Measurements from ENCODE around the gene ASIC5. TPM values are rescaled to one million over a fixed set of nuclear protein-coding genes. Genes with fewer than 3 reads are reported as not detected.
"Not testable (repeated sequence)": the region's sequence is repeated elsewhere in the genome, so short reads cannot be mapped to it uniquely, and the experiment has no call there.

ASIC5 gene
- total RNA-seq, 4 donors from 2014 or later = not detected

- WGBS, 2 donors = 64 to 66% methylated on average over 5 of the region's 5 CpGs
- no peak overlapping the region for H3K27ac ChIP-seq
Observed at GRCh38 chr4:155799116-155799793, 66.8 kb downstream of the ASIC5 start.

GRCh38 chr4:155797581-155797980 lies 68.5 kb downstream of the ASIC5 start:
- not testable (repeated sequence) for H3K36me3 ChIP-seq; H3K27me3 ChIP-seq; H3K4me1 ChIP-seq; H3K9me3 ChIP-seq; DNase-seq (ENCODE audit: low spot score in 2 of 2); H3K27ac ChIP-seq; H3K4me3 ChIP-seq
- whole genome bisulfite sequencing, 2 donors = 93 to 97% methylated on average over 4 of the region's 4 CpGs

More at GRCh38 chr4:155799116-155799793, 66.8 kb downstream of the ASIC5 start:
- Histone ChIP-seq H3K36me3 (peaks cover 0 to 18% (median 0%) of the 10 kb centered on the region in 3 donors), H3K4me1 (no peaks in the 10 kb centered on the region), H3K9me3 (no peaks in the 10 kb centered on the region), H3K4me3 (no peak overlapping the region), H3K27me3 (no peaks in the 10 kb centered on the region)
- TF ChIP-seq POLR2A (IDR thresholded peaks at IDR 0.05) (no peak), EP300 (IDR thresholded peaks at IDR 0.05) (no peak), CTCF (IDR thresholded peaks at IDR 0.05) (no peak)
- DNase-seq (ENCODE audit: low spot score in 2 of 2) = no peak

GRCh38 chr4:155795991-155796390 lies 70.1 kb downstream of the ASIC5 start:
- TF ChIP-seq CTCF (IDR thresholded peaks at IDR 0.05) (no peak), POLR2A (IDR thresholded peaks at IDR 0.05) (no peak), EP300 (IDR thresholded peaks at IDR 0.05) (no peak)
- Histone ChIP-seq H3K4me3 (no peak overlapping the region), H3K27ac (no peak overlapping the region), H3K36me3 (no peaks in the 10 kb centered on the region), H3K4me1 (no peaks in the 10 kb centered on the region), H3K9me3 (no peaks in the 10 kb centered on the region), H3K27me3 (no peaks in the 10 kb centered on the region)
- WGBS, 2 donors = 54 to 66% methylated on average over 3 of the region's 3 CpGs
- no peak for DNase-seq (ENCODE audit: low spot score in 2 of 2)

- TF ChIP-seq EP300 (IDR thresholded peaks at IDR 0.05) (no peak), POLR2A (IDR thresholded peaks at IDR 0.05) (no peak), CTCF (IDR thresholded peaks at IDR 0.05) (no peak)
- H3K27ac ChIP-seq = no peak overlapping the region
- no peaks in the 10 kb centered on the region for H3K9me3 ChIP-seq
- peaks cover 0 to under 1% (median 0%) of the 10 kb centered on the region in 4 donors for H3K4me1 ChIP-seq
- no peaks in the 10 kb centered on the region for H3K36me3 ChIP-seq
- WGBS, 2 donors = 80 to 96% methylated on average over 1 of the region's 1 CpG
- H3K27me3 ChIP-seq = no peaks in the 10 kb centered on the region
- no peak for DNase-seq (ENCODE audit: low spot score in 2 of 2)
- no peak overlapping the region for H3K4me3 ChIP-seq
Observed at GRCh38 chr4:155794589-155795236, 71.4 kb downstream of the ASIC5 start.

GRCh38 chr4:155789982-155790381 lies 76.1 kb downstream of the ASIC5 start:
- no peaks in the 10 kb centered on the region for H3K9me3 ChIP-seq
- WGBS, 2 donors = 58 to 59% methylated on average over 3 of the region's 3 CpGs
- no peak overlapping the region for H3K4me3 ChIP-seq
- peaks cover 0 to 19% (median 0%) of the 10 kb centered on the region in 4 donors for H3K4me1 ChIP-seq
- no peaks in the 10 kb centered on the region for H3K36me3 ChIP-seq
- TF ChIP-seq CTCF (IDR thresholded peaks at IDR 0.05) (no peak), POLR2A (IDR thresholded peaks at IDR 0.05) (no peak)
- no peak overlapping the region for H3K27ac ChIP-seq
- H3K27me3 ChIP-seq = no peaks in the 10 kb centered on the region
- no peak for DNase-seq (ENCODE audit: low spot score in 2 of 2)

All from tibial nerve (tissue), 4 donors.